GM19452 (cell line): ENCODE measurements around the gene FOS.
"Not testable (repeated sequence)": the region's sequence is repeated elsewhere in the genome, so short reads cannot be mapped to it uniquely, and the experiment has no call there.

ENCODE experiments used
- ATAC-seq: cut with Tn5 transposase; IDR thresholded peaks from one replicate; pipeline ENCODE4 v1.9.1; 2021; ENCODE audit not compliant: unreplicated experiment

Gene FOS

GRCh38 chr14:75278422-75279152 lies at the start of gene FOS:
TSS of gene FOS (plus strand) at chr14:75278828. CDS start at chr14:75278983, 155 bp downstream.
- ATAC-seq = peak; percentile 79

GRCh38 chr14:75229661-75230139 lies 48.9 kb upstream of the FOS start:
- ATAC-seq = no peak

DNA sequence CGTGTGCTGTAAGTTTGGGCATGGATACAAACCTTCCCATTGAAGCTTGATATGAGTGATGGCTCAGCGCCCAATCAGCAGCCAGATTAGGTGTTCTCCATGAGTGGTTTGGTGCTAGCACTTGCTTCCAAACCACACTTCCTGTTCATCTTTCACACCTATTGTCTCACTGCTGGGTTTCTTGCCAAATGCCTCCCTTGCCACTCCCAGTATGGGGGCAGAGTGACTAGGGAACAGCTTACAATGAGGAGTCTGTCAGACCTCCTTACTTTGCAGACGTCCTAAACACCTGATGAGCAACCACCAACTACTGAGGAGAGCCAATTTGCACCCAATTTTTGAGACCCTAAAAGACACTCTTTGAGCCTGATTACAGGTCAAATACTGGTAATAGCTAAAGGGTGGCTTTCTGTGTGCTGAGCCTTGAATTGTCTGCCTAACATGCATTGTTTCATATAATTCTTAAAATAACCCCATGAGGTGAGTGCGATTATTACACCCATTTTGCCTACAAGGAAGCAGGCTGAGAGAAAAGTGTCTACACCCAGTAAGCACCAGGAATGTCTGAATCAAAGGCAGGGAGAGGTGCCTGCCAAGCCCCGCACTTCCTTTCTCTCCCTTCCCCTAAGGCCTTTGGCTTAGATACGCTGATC lies 48.4 kb upstream of the FOS start:
- peak; percentile 69 for ATAC-seq

DNA sequence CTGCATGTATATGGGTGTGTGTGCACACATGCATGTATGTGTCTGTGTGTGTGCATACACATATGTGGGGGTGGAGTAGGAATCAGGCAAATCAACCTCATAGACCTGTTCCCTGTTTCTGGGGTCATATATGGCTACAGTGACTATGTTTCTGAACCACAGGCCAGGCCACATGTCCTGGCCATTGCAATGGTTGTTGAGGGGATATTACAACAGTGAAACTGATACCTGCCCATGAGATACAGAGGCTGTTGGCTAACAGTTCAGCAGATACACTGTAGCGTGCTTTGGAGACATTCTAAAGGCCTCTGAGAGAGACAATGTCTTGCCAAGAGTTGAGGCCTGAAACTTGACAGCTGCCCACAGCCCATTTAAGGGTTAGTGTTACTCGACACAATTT lies 47.3 kb upstream of the FOS start:
- peak; percentile 59 for ATAC-seq

DNA sequence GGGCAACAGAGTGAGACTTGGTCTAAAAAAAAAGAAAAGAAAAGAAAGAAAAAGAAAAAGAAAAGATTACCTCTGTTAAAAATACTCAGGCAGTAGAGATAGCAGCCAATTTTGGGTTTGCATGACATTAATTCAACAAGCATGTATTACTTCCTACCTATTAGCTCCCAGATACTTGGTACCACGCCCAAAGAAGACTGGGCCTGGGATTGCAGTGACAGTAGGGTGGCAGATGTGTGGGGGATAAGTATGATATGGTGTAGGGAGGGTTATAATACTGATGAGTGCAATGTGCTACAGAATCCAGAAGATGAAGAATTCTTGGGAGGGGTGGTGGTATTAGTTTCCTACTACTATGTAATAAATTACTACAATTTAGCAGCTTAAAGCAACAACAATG lies 46.4 kb upstream of the FOS start:
- no peak for ATAC-seq

DNA sequence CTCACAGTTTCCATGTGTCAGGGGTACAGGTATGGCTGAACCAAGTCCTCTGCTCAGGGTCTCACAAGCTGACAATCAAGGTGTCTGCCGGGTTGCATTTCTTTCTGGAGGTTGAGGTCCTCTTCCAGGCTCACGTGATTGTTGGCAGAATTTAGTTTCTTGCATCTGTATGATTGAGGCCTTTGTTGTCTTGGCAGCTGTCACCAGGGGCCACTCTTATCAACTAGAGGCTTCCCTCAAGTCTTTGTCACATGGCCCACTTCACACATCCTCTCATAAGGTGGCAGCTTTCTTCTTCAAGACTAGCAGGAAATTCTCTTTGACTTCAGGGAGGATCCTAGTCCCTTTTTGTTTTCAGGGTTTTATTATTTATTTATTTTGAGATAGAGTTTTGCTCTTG lies 46.0 kb upstream of the FOS start:
- ATAC-seq = no peak

DNA sequence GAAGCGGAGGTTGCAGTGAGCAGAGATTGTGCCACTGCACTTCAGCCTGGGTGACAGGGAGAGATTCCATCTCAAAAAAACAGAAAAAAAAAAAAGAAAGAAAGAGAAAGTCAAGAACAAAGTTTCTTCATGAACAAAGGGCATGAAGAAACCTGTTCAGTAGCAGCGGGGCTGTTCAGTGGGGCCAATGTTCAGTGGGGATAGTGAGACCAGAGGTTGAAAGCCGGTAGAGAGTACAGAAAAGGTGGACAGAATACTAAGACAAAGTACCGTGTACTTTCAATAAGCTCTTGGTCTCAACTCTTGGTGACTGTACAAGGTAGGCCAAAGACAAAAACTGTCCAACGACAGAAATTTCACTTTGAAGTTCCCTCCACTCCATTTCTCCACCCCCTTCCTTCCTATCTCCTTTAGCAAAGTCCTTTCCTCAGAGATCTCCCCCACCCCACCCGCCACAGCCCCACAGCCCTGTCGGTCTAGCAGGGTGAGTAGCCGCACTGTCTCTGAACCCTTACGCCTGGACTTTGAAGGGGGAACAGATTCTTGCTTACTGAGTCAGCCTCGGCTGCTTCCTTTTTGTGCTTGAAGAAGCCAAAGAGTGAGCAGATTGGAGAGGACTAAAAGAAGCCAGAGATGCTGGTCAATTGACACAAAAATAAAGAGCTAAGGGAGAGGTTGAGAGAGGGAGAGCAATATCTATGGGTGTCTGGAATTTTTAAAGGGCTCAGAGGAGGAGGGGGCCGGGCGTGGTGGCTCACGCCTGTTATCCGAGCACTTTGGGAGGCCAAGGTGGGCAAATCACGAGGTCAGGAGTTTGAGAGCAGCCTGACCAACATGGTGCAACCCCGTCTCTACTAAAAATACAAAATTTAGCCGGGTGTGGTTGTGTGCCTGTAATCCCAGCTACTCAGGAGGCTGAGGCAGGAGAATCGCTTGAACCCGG lies 44.2 kb upstream of the FOS start:
- no peak for ATAC-seq

DNA sequence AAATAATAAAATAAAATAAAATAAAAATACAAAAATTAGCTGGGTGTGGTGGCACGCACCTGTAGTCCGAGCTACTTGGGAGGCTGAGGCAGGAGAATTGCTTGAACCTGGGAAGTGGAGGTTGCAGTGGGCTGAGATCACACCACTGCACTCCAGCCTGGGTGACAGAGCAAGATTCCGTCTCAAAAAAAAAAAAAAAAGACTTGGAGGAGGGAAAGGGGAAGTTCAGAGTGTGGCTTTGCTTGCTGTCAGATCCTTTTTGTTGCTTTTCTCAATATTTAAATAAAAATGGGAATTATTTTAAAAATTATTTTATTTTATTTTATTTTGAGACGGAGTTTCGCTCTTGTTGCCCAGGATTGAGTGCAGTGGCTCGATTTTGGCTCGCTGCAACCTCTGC lies 43.4 kb upstream of the FOS start:
- not testable (repeated sequence) for ATAC-seq

GRCh38 chr14:75236467-75236866 lies 42.2 kb upstream of the FOS start:
- ATAC-seq = no peak

DNA sequence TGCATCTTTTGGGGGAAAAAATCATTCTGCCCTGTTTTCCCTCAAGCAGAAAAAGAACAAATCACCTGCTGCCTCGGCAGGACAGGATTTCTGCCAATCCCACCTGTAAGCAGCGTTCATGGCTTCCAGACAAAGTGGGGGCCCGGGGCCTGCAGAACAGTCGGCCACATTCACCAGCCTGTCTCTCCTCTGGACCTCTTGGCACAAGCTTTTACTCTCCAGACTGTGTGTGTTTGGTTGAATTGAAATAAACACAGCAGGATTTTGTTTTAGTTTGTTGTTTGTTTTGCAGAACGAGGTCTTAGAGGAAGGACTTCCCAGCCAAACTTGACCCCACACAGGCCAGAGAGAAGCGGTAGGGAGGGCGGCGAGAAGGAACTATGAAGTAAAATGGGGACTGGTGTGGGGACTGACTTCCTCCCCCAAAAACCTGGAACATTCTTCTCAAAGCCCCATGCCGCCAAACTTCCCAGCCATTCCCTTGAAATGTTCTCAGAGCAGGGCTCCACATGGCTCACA lies 41.7 kb upstream of the FOS start:
- no peak for ATAC-seq

GRCh38 chr14:75238756-75239455 lies 39.7 kb upstream of the FOS start:
- no peak for ATAC-seq

DNA sequence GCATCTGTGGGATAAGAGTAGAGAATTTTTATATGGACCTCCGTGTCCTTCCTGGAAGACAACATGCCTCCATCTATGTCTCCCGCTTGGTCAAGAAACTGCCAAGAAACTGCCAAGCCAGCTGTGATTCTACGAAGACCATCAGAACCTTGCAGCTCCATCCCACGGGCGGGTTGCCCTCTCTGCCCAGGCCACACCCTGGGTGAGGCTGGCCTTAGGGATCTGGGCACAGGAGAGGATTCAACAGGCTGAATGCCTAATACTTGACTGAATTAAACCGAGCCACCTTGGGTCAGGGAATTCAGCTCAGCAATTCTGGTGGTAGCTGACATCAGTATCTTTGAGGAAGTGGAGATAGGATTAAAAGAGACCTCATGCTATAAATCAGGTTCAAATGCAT lies 37.8 kb upstream of the FOS start:
- ATAC-seq = no peak

DNA sequence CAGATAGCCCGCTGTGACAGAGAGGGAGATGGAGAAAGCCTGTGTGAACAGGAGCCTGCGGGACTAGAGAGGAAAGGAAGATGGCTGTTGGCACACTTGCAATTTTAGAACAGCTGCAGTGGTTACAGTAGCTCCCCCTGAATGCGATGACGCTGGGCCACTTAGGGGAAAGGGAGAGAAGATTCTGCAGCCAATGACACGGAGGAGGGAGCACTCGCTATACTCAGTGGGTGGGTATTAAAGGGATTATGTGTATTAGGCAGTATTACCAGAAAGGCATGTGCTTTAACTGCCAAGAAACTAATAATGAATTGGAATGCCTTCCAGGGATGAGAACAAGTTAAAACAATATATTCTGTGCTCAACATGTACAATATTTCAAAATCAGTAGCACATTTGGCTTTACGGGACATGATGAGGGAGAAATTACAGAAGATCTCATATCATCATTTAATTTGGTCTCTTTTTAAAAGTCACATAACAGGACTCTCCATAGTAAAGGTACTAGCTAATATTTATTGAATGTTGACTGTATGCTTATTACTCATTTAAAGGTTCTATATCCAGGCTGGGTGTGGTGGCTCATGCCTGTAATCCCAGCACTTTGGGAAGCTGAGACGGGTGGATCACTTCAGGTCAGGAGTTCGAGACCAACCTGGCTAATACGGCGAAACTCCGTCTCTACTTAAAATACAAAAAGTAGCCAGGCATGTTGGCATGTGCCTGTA lies 35.9 kb upstream of the FOS start:
- ATAC-seq = no peak

GRCh38 chr14:75244121-75244520 lies 34.5 kb upstream of the FOS start:
- no peak for ATAC-seq

DNA sequence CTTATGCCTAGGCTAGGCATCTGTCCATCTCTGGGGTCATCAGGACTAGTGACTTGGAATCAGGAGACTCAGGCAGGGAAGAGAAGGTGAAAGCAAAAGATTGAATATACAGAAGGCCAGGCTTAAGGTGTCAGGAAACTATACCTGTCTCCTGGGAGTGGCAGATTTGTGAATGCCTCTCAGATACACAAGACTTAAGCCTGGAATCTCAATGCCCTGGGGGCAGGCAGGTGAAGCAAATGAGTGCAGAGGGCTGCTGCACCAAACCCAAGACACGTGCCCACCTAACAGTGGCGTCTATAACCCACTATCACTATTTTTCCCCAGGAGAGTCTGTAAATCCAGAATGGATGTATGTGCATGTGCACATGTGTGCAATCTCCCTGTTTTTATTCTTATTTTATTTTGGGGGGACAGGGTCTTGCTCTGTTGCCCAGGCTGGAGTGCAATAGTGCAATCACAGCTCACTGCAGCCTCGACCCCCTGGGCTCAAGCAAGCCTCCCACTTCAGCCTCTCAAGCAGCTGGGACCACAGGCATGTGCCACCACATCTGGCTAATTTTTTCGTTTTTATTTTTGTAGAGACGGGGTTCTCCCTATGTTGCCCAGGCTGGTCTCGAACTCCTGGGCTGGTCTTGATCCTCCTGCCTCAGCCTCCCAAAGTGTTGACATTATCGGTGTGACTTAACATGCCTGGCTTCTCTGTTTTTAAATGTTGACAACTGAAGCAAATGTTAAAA lies 31.9 kb upstream of the FOS start:
- no peak for ATAC-seq

GRCh38 chr14:75247286-75247922 lies 31.2 kb upstream of the FOS start:
- ATAC-seq = no peak

DNA sequence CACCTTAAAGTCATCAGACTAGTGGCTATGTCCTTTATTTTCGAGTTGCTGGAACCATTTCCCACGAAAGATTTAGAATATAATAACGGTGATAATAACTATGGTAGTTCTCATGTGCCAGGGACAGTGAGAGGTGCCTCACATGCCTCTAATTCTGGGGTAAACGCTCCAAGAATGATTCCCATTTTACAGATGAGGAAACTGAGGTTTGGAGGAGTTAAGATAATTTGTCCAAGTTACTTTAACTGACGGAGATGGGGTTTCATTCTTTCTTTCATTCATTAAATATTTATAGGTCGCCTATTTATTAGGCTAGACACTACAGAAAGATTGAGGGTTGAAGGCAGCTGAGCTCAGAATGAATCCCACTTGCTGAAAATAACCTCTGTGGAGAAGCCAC lies 30.7 kb upstream of the FOS start:
- no peak for ATAC-seq

GRCh38 chr14:75249251-75249957 lies 29.2 kb upstream of the FOS start:
- peak; percentile 88 for ATAC-seq
